ENCODE measurements around the gene CNTN1.

Gene CNTN1

GRCh38 chr12:41049033-41049432 lies 356.8 kb downstream of the CNTN1 start:
- H3K9me3 ChIP-seq (ENCODE audit: insufficient read depth, low read length, severe bottlenecking) = no peaks in the 10 kb centered on the region
- H3K9ac ChIP-seq (ENCODE audit: low read depth, low read length) = no peak overlapping the region
- H3K4me2 ChIP-seq (ENCODE audit: insufficient read depth, low read length) = no peak overlapping the region
- DNase-seq = no peak
- H3K27ac ChIP-seq (ENCODE audit: low read length) = no peak overlapping the region
- H3K36me3 ChIP-seq (ENCODE audit: insufficient read depth, low read length) = no peaks in the 10 kb centered on the region
- no peak for ATAC-seq (ENCODE audit: insufficient read depth, low read depth)
- no peak overlapping the region for H3K4me3 ChIP-seq (ENCODE audit: low read depth in 1 of 2, low read length in 2 of 2)
- TF ChIP-seq EZH2 (IDR thresholded peaks at IDR 0.05; ENCODE audit: borderline replicate concordance, low read depth, low read length, severe bottlenecking) (no peak), CTCF (IDR thresholded peaks at IDR 0.05; ENCODE audit: borderline replicate concordance, extremely low read depth, low read length, poor library complexity, severe bottlenecking) (no peak)
- H3K79me2 ChIP-seq (ENCODE audit: insufficient read depth, low read length) = no peaks in the 10 kb centered on the region
- H2AFZ ChIP-seq (ENCODE audit: low read depth, low read length) = no peak overlapping the region
- H3K27me3 ChIP-seq (ENCODE audit: insufficient read depth, low read length, poor library complexity) = no peaks in the 10 kb centered on the region
- H4K20me1 ChIP-seq (ENCODE audit: insufficient read depth, low read length) = no peaks in the 10 kb centered on the region
- H3K4me1 ChIP-seq (ENCODE audit: insufficient read depth, low read length) = no peaks in the 10 kb centered on the region

GRCh38 chr12:41051954-41052353 lies 359.7 kb downstream of the CNTN1 start:
- H3K27me3 ChIP-seq (ENCODE audit: insufficient read depth, low read length, poor library complexity) = no peaks in the 10 kb centered on the region
- H4K20me1 ChIP-seq (ENCODE audit: insufficient read depth, low read length) = no peaks in the 10 kb centered on the region
- DNase-seq (no peak), ATAC-seq (ENCODE audit: insufficient read depth, low read depth) (no peak)
- no peak overlapping the region for H3K4me3 ChIP-seq (ENCODE audit: low read depth in 1 of 2, low read length in 2 of 2)
- no peaks in the 10 kb centered on the region for H3K36me3 ChIP-seq (ENCODE audit: insufficient read depth, low read length)
- no peak overlapping the region for H2AFZ ChIP-seq (ENCODE audit: low read depth, low read length)
- H3K4me2 ChIP-seq (ENCODE audit: insufficient read depth, low read length) = no peak overlapping the region
- TF ChIP-seq EZH2 (IDR thresholded peaks at IDR 0.05; ENCODE audit: borderline replicate concordance, low read depth, low read length, severe bottlenecking) (no peak), CTCF (IDR thresholded peaks at IDR 0.05; ENCODE audit: borderline replicate concordance, extremely low read depth, low read length, poor library complexity, severe bottlenecking) (no peak)
- no peak overlapping the region for H3K27ac ChIP-seq (ENCODE audit: low read length)
- no peaks in the 10 kb centered on the region for H3K9me3 ChIP-seq (ENCODE audit: insufficient read depth, low read length, severe bottlenecking)
- no peaks in the 10 kb centered on the region for H3K4me1 ChIP-seq (ENCODE audit: insufficient read depth, low read length)
- H3K79me2 ChIP-seq (ENCODE audit: insufficient read depth, low read length) = no peaks in the 10 kb centered on the region
- H3K9ac ChIP-seq (ENCODE audit: low read depth, low read length) = no peak overlapping the region

- DNase-seq (no peak), ATAC-seq (ENCODE audit: insufficient read depth, low read depth) (no peak)
- Histone ChIP-seq H3K4me2 (ENCODE audit: insufficient read depth, low read length) (no peak overlapping the region), H2AFZ (ENCODE audit: low read depth, low read length) (no peak overlapping the region), H3K27me3 (ENCODE audit: insufficient read depth, low read length, poor library complexity) (no peaks in the 10 kb centered on the region), H3K9ac (ENCODE audit: low read depth, low read length) (no peak overlapping the region), H4K20me1 (ENCODE audit: insufficient read depth, low read length) (no peaks in the 10 kb centered on the region), H3K27ac (ENCODE audit: low read length) (no peak overlapping the region), H3K36me3 (ENCODE audit: insufficient read depth, low read length) (no peaks in the 10 kb centered on the region), H3K4me1 (ENCODE audit: insufficient read depth, low read length) (no peaks in the 10 kb centered on the region), H3K9me3 (ENCODE audit: insufficient read depth, low read length, severe bottlenecking) (no peaks in the 10 kb centered on the region), H3K79me2 (ENCODE audit: insufficient read depth, low read length) (no peaks in the 10 kb centered on the region), H3K4me3 (ENCODE audit: low read depth in 1 of 2, low read length in 2 of 2) (no peak overlapping the region)
- TF ChIP-seq CTCF (IDR thresholded peaks at IDR 0.05; ENCODE audit: borderline replicate concordance, extremely low read depth, low read length, poor library complexity, severe bottlenecking) (no peak), EZH2 (IDR thresholded peaks at IDR 0.05; ENCODE audit: borderline replicate concordance, low read depth, low read length, severe bottlenecking) (no peak)
Observed at GRCh38 chr12:41052441-41052840, 360.2 kb downstream of the CNTN1 start.

- no peak for TF ChIP-seq CTCF (IDR thresholded peaks at IDR 0.05; ENCODE audit: borderline replicate concordance, extremely low read depth, low read length, poor library complexity, severe bottlenecking)
- DNase-seq (no peak), ATAC-seq (ENCODE audit: insufficient read depth, low read depth) (no peak)
- H3K27me3 ChIP-seq (ENCODE audit: insufficient read depth, low read length, poor library complexity) = no peaks in the 10 kb centered on the region
- no peaks in the 10 kb centered on the region for H3K36me3 ChIP-seq (ENCODE audit: insufficient read depth, low read length)
- no peak overlapping the region for H3K4me2 ChIP-seq (ENCODE audit: insufficient read depth, low read length)
- no peak overlapping the region for H3K9ac ChIP-seq (ENCODE audit: low read depth, low read length)
- no peaks in the 10 kb centered on the region for H3K9me3 ChIP-seq (ENCODE audit: insufficient read depth, low read length, severe bottlenecking)
- H3K4me1 ChIP-seq (ENCODE audit: insufficient read depth, low read length) = no peaks in the 10 kb centered on the region
- no peak overlapping the region for H3K4me3 ChIP-seq (ENCODE audit: low read depth in 1 of 2, low read length in 2 of 2)
- H4K20me1 ChIP-seq (ENCODE audit: insufficient read depth, low read length) = no peaks in the 10 kb centered on the region
- no peak overlapping the region for H2AFZ ChIP-seq (ENCODE audit: low read depth, low read length)
- H3K27ac ChIP-seq (ENCODE audit: low read length) = no peak overlapping the region
- no peaks in the 10 kb centered on the region for H3K79me2 ChIP-seq (ENCODE audit: insufficient read depth, low read length)
Observed at GRCh38 chr12:41053046-41053445, 360.8 kb downstream of the CNTN1 start.

All from DND-41 (cell line).